GM12878 (cell line): ENCODE measurements around the gene ACSF3.

Source experiments
- CHD2 ChIP-seq: IDR thresholded peaks from 2 replicates; pipeline ENCODE4 v1.6.1; 2011; ENCODE audit warnings: low read depth, low read length, improper control_type of control experiment, borderline replicate concordance
- TCF3 ChIP-seq: IDR thresholded peaks from 2 replicates; pipeline ENCODE4 v1.6.1; 2012; ENCODE audit warnings: low read depth, mild to moderate bottlenecking, low read length, borderline replicate concordance; ENCODE audit not compliant: insufficient read depth

- TF ChIP-seq TCF3 (no peak), CHD2 (no peak)
Measured at GRCh38 chr16:89057738-89058137, 35.9 kb upstream of the ACSF3 start.
